Thoracic aorta (tissue), 2 donors: ENCODE results near the gene IRX5. TPM values are rescaled to one million over a fixed set of nuclear protein-coding genes. Genes with fewer than 3 reads are reported as not detected.

Experiments
- ATAC-seq: fragments of 150-250 bp; one replicate; pipeline ENCODE4 v1.8.0; 2017; ENCODE audit warnings: low read depth; ENCODE audit not compliant: insufficient number of reproducible peaks, low FRiP score
- DNase-seq: peaks from one replicate; pipeline ENCODE4 v3.0.0-alpha.2; 2020; ENCODE audit warnings: low spot score
- H3K27ac ChIP-seq, 2 donors: fragments of 200-600 bp; sonication (generic); 1 replicate in 1 of 2; 2 replicates in 1 of 2; pipeline ENCODE4 v1.5.1; 2016; ENCODE audit warnings: mild to moderate bottlenecking in 2 of 2, moderate library complexity in 2 of 2
- H3K27me3 ChIP-seq: fragments of 200-600 bp; sonication (generic); replicated peaks from 2 replicates; pipeline ENCODE4 v1.6.0; 2016; ENCODE audit warnings: mild to moderate bottlenecking; ENCODE audit not compliant: insufficient read depth
- H3K36me3 ChIP-seq: fragments of 200-600 bp; sonication (generic); one replicate; pipeline ENCODE4 v1.5.1; 2016
- H3K4me1 ChIP-seq, 2 donors: fragments of 200-600 bp; sonication (generic); 1 replicate in 1 of 2; 2 replicates in 1 of 2; pipeline versions ENCODE4 v1.5.1 to v1.6.0; 2016; ENCODE audit warnings: low read depth in 2 of 2, mild to moderate bottlenecking in 1 of 2; ENCODE audit not compliant: control insufficient read depth in 1 of 2
- H3K4me3 ChIP-seq: fragments of 200-600 bp; sonication (generic); 2 replicates; pipeline ENCODE4 v1.5.1; 2016; ENCODE audit warnings: mild to moderate bottlenecking
- H3K9me3 ChIP-seq: fragments of 200-600 bp; sonication (generic); 2 replicates; pipeline ENCODE4 v1.5.1; 2016
- CTCF ChIP-seq: fragments of 200-600 bp; sonication (generic); IDR thresholded peaks from one replicate; pipeline ENCODE4 v1.5.1; 2019; ENCODE audit warnings: antibody characterized with exemption
- total RNA-seq, 2 donors: library from RNA; depleted of rRNA; stranded (reverse); fragments of >200 nt; gene quantifications; one replicate each; pipeline versions ENCODE4 v1.1.0 to v1.2.3, GENCODE V29; 2016

IRX5 gene
- total RNA-seq, 2 donors from 2014 or later = 2.3 to 2.7 TPM

DNA sequence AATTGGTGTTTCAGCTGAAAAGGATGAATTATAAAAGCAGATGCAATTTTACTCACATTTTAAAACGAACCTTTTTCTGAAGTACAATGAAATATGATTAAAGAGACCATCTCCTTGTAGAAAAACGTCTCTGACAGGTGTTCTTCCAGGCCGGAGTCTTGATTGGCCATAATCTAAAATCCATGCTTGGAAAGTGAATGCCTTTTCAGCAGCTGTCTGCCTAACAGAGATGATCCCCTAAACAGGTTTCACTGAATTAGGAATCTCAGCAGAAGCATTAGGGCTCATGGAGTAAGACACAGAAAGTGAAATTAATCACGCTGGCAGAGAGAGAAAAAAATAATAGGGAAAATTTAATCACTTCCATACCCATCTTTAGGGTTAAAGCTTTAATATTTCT is 39.3 kb upstream of the IRX5 start:
- Histone ChIP-seq H3K27me3 (no peaks in the 10 kb centered on the region), H3K36me3 (no peaks in the 10 kb centered on the region), H3K4me1 (no peaks in the 10 kb centered on the region), H3K27ac (no peak overlapping the region), H3K4me3 (no peak overlapping the region), H3K9me3 (no peaks in the 10 kb centered on the region)
- no peak for DNase-seq
- no peak for ATAC-seq
- TF ChIP-seq CTCF = no peak

- H3K27me3 ChIP-seq = no peaks in the 10 kb centered on the region
- DNase-seq = no peak
- no peak for ATAC-seq
- H3K4me1 ChIP-seq = no peaks in the 10 kb centered on the region
- no peak for TF ChIP-seq CTCF
- no peaks in the 10 kb centered on the region for H3K9me3 ChIP-seq
- H3K36me3 ChIP-seq = no peaks in the 10 kb centered on the region
- no peak overlapping the region for H3K4me3 ChIP-seq
- H3K27ac ChIP-seq = no peak overlapping the region
Observed at GRCh38 chr16:54892981-54893380, 37.7 kb upstream of the IRX5 start.

DNA sequence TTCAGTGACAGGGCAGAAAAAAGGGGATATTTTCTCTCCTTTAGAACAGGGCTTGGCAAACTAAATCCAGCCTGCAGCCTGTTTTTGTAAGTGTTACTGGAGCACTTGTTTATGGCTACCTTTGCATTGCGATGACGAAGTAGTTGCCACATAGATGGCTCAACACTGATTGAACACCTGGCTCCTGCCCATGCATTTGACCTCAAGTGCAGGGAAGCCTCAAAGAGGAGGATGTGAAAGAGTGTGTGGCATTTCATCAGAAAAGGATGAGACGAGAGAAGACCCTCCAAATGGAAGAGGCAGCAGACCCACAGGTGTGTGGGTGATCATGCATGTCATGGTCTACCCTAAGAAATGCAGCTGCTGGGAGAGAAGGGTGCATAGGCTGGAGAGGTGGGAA is 32.7 kb upstream of the IRX5 start:
- H3K4me3 ChIP-seq = no peak overlapping the region
- H3K36me3 ChIP-seq = no peaks in the 10 kb centered on the region
- TF ChIP-seq CTCF = no peak
- H3K27me3 ChIP-seq = no peaks in the 10 kb centered on the region
- ATAC-seq (no peak), DNase-seq (no peak)
- H3K4me1 ChIP-seq = no peaks in the 10 kb centered on the region
- no peak overlapping the region for H3K27ac ChIP-seq
- H3K9me3 ChIP-seq = no peaks in the 10 kb centered on the region

DNA sequence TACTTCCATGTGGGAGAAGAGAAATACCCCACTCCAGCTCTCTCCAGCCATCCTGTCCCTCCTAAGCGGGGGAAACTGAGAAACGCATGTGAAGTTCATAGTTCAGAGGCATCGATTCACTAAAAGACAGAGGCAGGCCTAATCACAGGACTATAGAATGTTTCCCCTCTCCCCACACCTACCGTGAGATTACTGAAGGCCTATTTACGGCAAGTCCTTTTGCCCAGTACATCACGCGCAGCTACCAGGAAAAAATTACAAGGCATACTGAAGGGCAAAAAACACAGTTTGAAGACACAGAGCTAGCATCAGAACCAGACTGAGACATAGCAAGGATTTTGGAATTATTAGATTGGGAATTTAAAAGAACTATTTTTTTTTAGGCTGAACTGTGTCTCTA is 29.1 kb upstream of the IRX5 start:
- DNase-seq (no peak), ATAC-seq (no peak)
- H3K36me3 ChIP-seq = no peaks in the 10 kb centered on the region
- no peaks in the 10 kb centered on the region for H3K9me3 ChIP-seq
- H3K27me3 ChIP-seq = no peaks in the 10 kb centered on the region
- H3K4me3 ChIP-seq = no peak overlapping the region
- no peak for TF ChIP-seq CTCF
- H3K27ac ChIP-seq = no peak overlapping the region
- H3K4me1 ChIP-seq = no peaks in the 10 kb centered on the region

DNA sequence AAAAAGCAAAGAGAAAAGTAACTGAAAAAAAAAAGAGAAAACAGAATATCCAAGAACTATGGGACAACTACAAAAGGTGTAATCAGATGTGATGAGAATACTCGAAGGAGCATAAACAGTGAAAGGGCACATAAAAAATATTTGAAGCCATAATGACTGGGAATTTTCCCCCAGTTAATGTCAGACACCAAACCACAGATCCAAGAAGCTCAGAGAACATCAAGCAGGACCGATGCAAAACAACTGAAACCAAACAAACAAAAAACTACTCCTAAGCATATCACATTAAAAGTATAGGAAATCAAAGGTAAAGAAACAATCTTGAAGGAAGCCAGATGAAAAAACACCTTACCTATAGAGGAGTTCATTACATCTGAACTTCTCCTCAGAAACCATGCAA is 27.6 kb upstream of the IRX5 start:
- no peak for DNase-seq
- Histone ChIP-seq H3K4me3 (no peak overlapping the region), H3K4me1 (no peaks in the 10 kb centered on the region), H3K27ac (no peak overlapping the region), H3K9me3 (no peaks in the 10 kb centered on the region), H3K27me3 (no peaks in the 10 kb centered on the region), H3K36me3 (no peaks in the 10 kb centered on the region)
- no peak for ATAC-seq
- TF ChIP-seq CTCF = no peak
